K562 (cell line): ENCODE results near the gene ENTPD5. TPM values are rescaled to one million over a fixed set of nuclear protein-coding genes. Genes with fewer than 3 reads are reported as not detected.
A peak's percentile ranks its signal among the peaks of the same experiment; 100 is the strongest.

ENCODE experiments used
- ATAC-seq: fragments of 200-7000 bp; cut with Tn5 transposase; 3 replicates; pipeline ENCODE4 v1.9.1; 2020; ENCODE audit warnings: moderate library complexity
- BruUV-seq: library from RNA; stranded (reverse); fragments of 400-500 nt; replicated peaks from 2 replicates; lab custom pipeline; 2021; lab: Mats Ljungman, UMichigan
- CTCF ChIA-PET: fragments of 300-600 bp; formaldehyde crosslinking; extraction: SDS; loops from one replicate; lab custom pipeline; 2021; ENCODE audit warnings: low intra/inter-chr PET ratio; lab: Yijun Ruan, JAX
- POLR2A ChIA-PET: fragments of 300-600, 350-650 bp; sonication (Branson Sonifier 250); formaldehyde crosslinking; extraction: SDS; loops from one replicate; lab custom pipeline; 2021; ENCODE audit warnings: antibody characterized with exemption, inconsistent platforms; lab: Yijun Ruan, JAX
- DNase-seq, 4 experiments: peaks; one replicate each; pipeline versions ENCODE4 v3.0.0 to v3.0.0-alpha.2; 2011 to 2018; ENCODE audit warnings: low spot score in 3 of 4, mixed read lengths in 3 of 4; ENCODE audit errors: extremely low read depth in 1 of 4
- FAIRE-seq: peaks from 2 replicates; lab custom pipeline; 2011; peaks lifted over from hg19 to GRCh38; lab: Jason Lieb, UNC
- H2AFZ ChIP-seq: 2 replicates; pipeline ENCODE4 v1.6.0; 2011; ENCODE audit warnings: low read depth, low read length, control low read depth, inconsistent platforms
- H3K27ac ChIP-seq: fragments of 200-600 bp; 3 replicates; pipeline ENCODE4 v1.8.0; 2011; ENCODE audit warnings: low read depth, mild to moderate bottlenecking, control low read depth, inconsistent platforms, low read length, moderate library complexity, mixed read lengths; ENCODE audit errors: extremely low read depth
- H3K27me3 ChIP-seq, 2 experiments: fragments of 300-600 bp in 1 of 2; 2 replicates in 1 of 2; 3 replicates in 1 of 2; pipeline versions ENCODE4 v1.6.0 to v1.8.0; 2011; ENCODE audit warnings: inconsistent platforms in 2 of 2, low read length in 2 of 2, mild to moderate bottlenecking in 1 of 2, mixed read lengths in 1 of 2, moderate library complexity in 1 of 2; ENCODE audit not compliant: control insufficient read depth in 2 of 2, insufficient read depth in 2 of 2
- H3K36me3 ChIP-seq: fragments of 300-600 bp; 3 replicates; pipeline ENCODE4 v1.8.0; 2011; ENCODE audit warnings: mild to moderate bottlenecking, low read length, inconsistent platforms; ENCODE audit not compliant: control insufficient read depth, insufficient read depth
- H3K4me1 ChIP-seq, 2 experiments: fragments of 200-600 bp in 1 of 2; replicated peaks in 1 of 2; 2 replicates in 1 of 2; 3 replicates in 1 of 2; pipeline versions ENCODE4 v1.5.1 to v1.8.0; 2011; ENCODE audit warnings: inconsistent platforms in 2 of 2, low read length in 2 of 2, mild to moderate bottlenecking in 1 of 2, mixed read lengths in 1 of 2, moderate library complexity in 1 of 2; ENCODE audit not compliant: control insufficient read depth in 2 of 2, insufficient read depth in 2 of 2
- H3K4me2 ChIP-seq: 2 replicates; pipeline ENCODE4 v1.6.1; 2011; ENCODE audit warnings: low read length, control low read depth, inconsistent platforms, mixed read lengths; ENCODE audit not compliant: insufficient read depth
- H3K4me3 ChIP-seq: fragments of 200-600 bp; sonication (generic), shearing (Covaris generic); 2 replicates; pipeline ENCODE4 v1.5.1; 2016; ENCODE audit warnings: control low read depth, inconsistent platforms
- H3K79me2 ChIP-seq: fragments of 200-600 bp; 3 replicates; pipeline ENCODE4 v1.8.0; 2011; ENCODE audit warnings: low read length, inconsistent platforms; ENCODE audit not compliant: control insufficient read depth, insufficient read depth
- H3K9ac ChIP-seq, 2 experiments: 2 replicates each; pipeline versions ENCODE4 v1.6.0 to v1.6.1; 2011; ENCODE audit warnings: low read depth in 2 of 2, low read length in 2 of 2, control low read depth in 1 of 2, inconsistent platforms in 1 of 2, mild to moderate bottlenecking in 1 of 2, mixed read lengths in 1 of 2; ENCODE audit not compliant: insufficient read depth in 1 of 2
- H3K9me1 ChIP-seq: one replicate; pipeline ENCODE4 v1.6.0; 2011; ENCODE audit warnings: inconsistent platforms, mild to moderate bottlenecking, low read length, moderate library complexity; ENCODE audit not compliant: control insufficient read depth, insufficient read depth
- H3K9me3 ChIP-seq: replicated peaks from 2 replicates; pipeline ENCODE4 v1.5.1; 2011; ENCODE audit warnings: low read depth, low read length, inconsistent platforms; ENCODE audit not compliant: control insufficient read depth, insufficient read depth
- H4K20me1 ChIP-seq: replicated peaks from 2 replicates; pipeline ENCODE4 v1.6.1; 2011; ENCODE audit warnings: low read length, inconsistent platforms, mixed read lengths; ENCODE audit not compliant: control insufficient read depth, insufficient read depth
- ARID1B ChIP-seq: fragments of 450-650 bp; IDR thresholded peaks from 2 replicates; pipeline ENCODE4 v1.6.1; 2016; ENCODE audit warnings: antibody characterized with exemption, mild to moderate bottlenecking, inconsistent platforms
- ATF3 ChIP-seq, 2 experiments: fragments of 450-650 bp in 1 of 2; sonication (generic) in 1 of 2; formaldehyde crosslinking in 1 of 2; IDR thresholded peaks in 1 of 2; conservative IDR thresholded peaks in 1 of 2; 2 replicates each; pipeline versions ENCODE4 v1.6.1 to v1.8.1; 2016 to 2023; ENCODE audit warnings: mild to moderate bottlenecking in 2 of 2, moderate library complexity in 2 of 2, inconsistent platforms in 1 of 2, missing genetic modification reagents in 1 of 2
- ELF2 ChIP-seq: fragments of 250-450 bp; sonication (Bioruptor Pico); IDR thresholded peaks from 2 replicates; pipeline ENCODE4 v1.5.0; 2021; ENCODE audit warnings: mild to moderate bottlenecking
- EP400 ChIP-seq: fragments of 450-650 bp; IDR thresholded peaks from 2 replicates; pipeline ENCODE4 v1.6.1; 2017; ENCODE audit warnings: antibody characterized with exemption, mild to moderate bottlenecking, moderate library complexity
- FOSL1 ChIP-seq: fragments of 200-800 bp; sonication (Bioruptor generic); conservative IDR thresholded peaks from 2 replicates; pipeline ENCODE4 v1.6.1; 2016; ENCODE audit warnings: missing genetic modification characterization, missing compliant biosample characterization
- HMBOX1 ChIP-seq: sonication (generic); IDR thresholded peaks from 2 replicates; pipeline ENCODE4 v1.6.1; 2016
- IFI16 ChIP-seq: fragments of 250-450 bp; sonication (Bioruptor Pico); IDR thresholded peaks from 2 replicates; pipeline ENCODE4 v2.1.2; 2022; ENCODE audit warnings: mild to moderate bottlenecking, inconsistent platforms
- NR2F6 ChIP-seq: fragments of 450-650 bp; formaldehyde crosslinking; IDR thresholded peaks from 2 replicates; pipeline ENCODE4 v1.4.0; 2020; ENCODE audit warnings: mild to moderate bottlenecking
- RREB1 ChIP-seq: fragments of 250-450 bp; sonication (Bioruptor Pico); IDR thresholded peaks from 2 replicates; pipeline ENCODE4 v1.4.0; 2020
- SRF ChIP-seq, 2 experiments: fragments of 250-450, 450-650 bp in 1 of 2; sonication (Bioruptor Pico) in 1 of 2; sonication (generic) in 1 of 2; formaldehyde crosslinking; IDR thresholded peaks; 2 replicates each; pipeline versions ENCODE4 v1.5.0 to v1.5.1; 2020 to 2022; ENCODE audit warnings: mild to moderate bottlenecking in 1 of 2, missing genetic modification reagents in 1 of 2
- SRSF3 ChIP-seq: fragments of 200-400 bp; formaldehyde crosslinking; IDR thresholded peaks from 2 replicates; pipeline ENCODE4 v1.6.1; 2016; ENCODE audit warnings: mild to moderate bottlenecking, low read length, moderate library complexity; ENCODE audit not compliant: insufficient read depth
- ZNF41 ChIP-seq: fragments of 250-450 bp; sonication (Bioruptor Pico); conservative IDR thresholded peaks from 2 replicates; pipeline ENCODE4 v1.4.0; 2020; ENCODE audit warnings: mild to moderate bottlenecking
- ZNF644 ChIP-seq: fragments of 200-800 bp; sonication (Bioruptor generic); IDR thresholded peaks from 2 replicates; pipeline ENCODE4 v1.6.1; 2016; ENCODE audit warnings: low read depth, missing genetic modification characterization, missing compliant biosample characterization
- WGBS: fragments of 100-300 bp; shearing (Covaris generic); methylation state at CpG from one replicate; pipeline ENCODE4 v1.1.6; 2016; ENCODE audit warnings: low coverage, mixed read lengths; ENCODE audit not compliant: insufficient coverage; ENCODE audit errors: missing lambda C conversion rate; 5-methylcytosine and 5-hydroxymethylcytosine counted together
- in situ Hi-C: fragments of 300-500 bp; cut with MboI; formaldehyde crosslinking; loops from 4 replicates; pipeline ENCODE4 v1.15.0; 2018; ENCODE audit warnings: inconsistent platforms, mixed read lengths
- intact Hi-C: fragments of 100-400 bp; cut with micrococcal nuclease; formaldehyde crosslinking; loops from 2 replicates; pipeline ENCODE4 v1.14.2; 2022
- polyA plus RNA-seq, 8 experiments: library from polyadenylated mRNA; depleted of rRNA in 4 of 8; stranded (reverse) in 5 of 8; unstranded in 3 of 8; fragments of >200 nt; fragmentation: Nextera tagmentation in 2 of 8; fragmentation: Illumina TruSeq in 1 of 8; extraction: Ambion mirVana in 2 of 8; extraction: Trizol in 1 of 8; gene quantifications; 2 replicates each; pipeline versions ENCODE4 v1.2.1 to v1.2.3, GENCODE V29; 2011 to 2014; ENCODE audit warnings: inconsistent platforms in 1 of 8, missing spikeins in 1 of 8
- total RNA-seq, 7 experiments: library from RNA; depleted of rRNA in 6 of 7; stranded (reverse); fragments of >200 nt in 6 of 7; fragmentation: Illumina TruSeq in 2 of 7; extraction: Trizol in 2 of 7; gene quantifications; 2 replicates each; pipeline versions ENCODE4 v1.2.1 to v1.2.3, GENCODE V29; 2011 to 2021; ENCODE audit warnings: low replicate concordance in 1 of 7

Gene ENTPD5
- total and polyA plus RNA-seq, 9 of the 15 experiments (the other 6 are each of a cell fraction or from before 2014, with no cell fraction given), result 2.7 to 15.3 (median 10.3) TPM

GRCh38 chr14:74015176-74015575, 3.9 kb downstream of the ENTPD5 start (continued):
- TF ChIP-seq NR2F6 (CRISPR knock-in tag), result no peak

- no peak overlapping the region for H2AFZ ChIP-seq
- intact Hi-C loops (no loop called here), in situ Hi-C loops (no loop called here)
- H3K4me3 ChIP-seq, result no peak overlapping the region
- ATAC-seq (no peak), FAIRE-seq (no peak), DNase-seq (no peak)
- BruUV-seq, result no TSS peak
- CTCF ChIA-PET, result no interaction called here
- no peak overlapping the region for H3K9ac ChIP-seq
- no peaks in the 10 kb centered on the region for H3K27me3 ChIP-seq
- H3K36me3 ChIP-seq, result peaks cover 31% of the 10 kb centered on the region; the same call in 2 of the 3 replicates
- peaks cover 12% of the 10 kb centered on the region for H3K79me2 ChIP-seq
- POLR2A ChIA-PET, result interaction anchor here (0.6 kb wide), 1 partner anchor 133 kb away, joined by 3 read pairs; no protein-coding TSS in a partner anchor
- H3K4me2 ChIP-seq, result no peak overlapping the region
- no peaks in the 10 kb centered on the region for H3K9me1 ChIP-seq
- WGBS, result 80% methylated on average over 1 of the region's 1 CpG
- H3K27ac ChIP-seq, result no peak overlapping the region
- no peaks in the 10 kb centered on the region for H3K9me3 ChIP-seq
- H3K4me1 ChIP-seq, result peaks cover 10 to 15% of the 10 kb centered on the region in 2 experiments; a peak in 4 of 5 replicates
- no peaks in the 10 kb centered on the region for H4K20me1 ChIP-seq
- TF ChIP-seq ELF2 (no peak), EP400 (no peak), ZNF644 (tag) (no peak), IFI16 (CRISPR knock-in tag) (no peak), FOSL1 (tag) (0 out of 2 replicates have a peak, but pooled peaks have one; percentile 30), SRSF3 (no peak), RREB1 (no peak), ZNF41 (CRISPR knock-in tag) (no peak), ATF3 (IDR thresholded peaks at IDR 0.05) (peak; percentile 63), ATF3 (CRISPR knock-in tag; conservative IDR thresholded peaks at IDR 0.05) (no peak), SRF (CRISPR knock-in tag; IDR thresholded peaks at IDR 0.05) (no peak), ARID1B (no peak), HMBOX1 (no peak)
Observed at GRCh38 chr14:74014299-74014698, 4.8 kb downstream of the ENTPD5 start.
